GM12878 (cell line): ENCODE results near the gene SYNRG. TPM values are rescaled to one million over a fixed set of nuclear protein-coding genes. Genes with fewer than 3 reads are reported as not detected.

ENCODE experiments used
- ATAC-seq: fragments of 200-7000 bp; cut with Tn5 transposase; 3 replicates; pipeline ENCODE4 v1.9.1; 2020; ENCODE audit warnings: mild to moderate bottlenecking, moderate library complexity
- BruUV-seq: library from RNA; stranded (reverse); fragments of 400-500 nt; replicated peaks from 2 replicates; lab custom pipeline; 2021; lab: Mats Ljungman, UMichigan
- CTCF ChIA-PET: fragments of 300-600 bp; sonication (Branson Sonifier 250); formaldehyde crosslinking; extraction: SDS; loops from one replicate; lab custom pipeline; 2021; ENCODE audit warnings: inconsistent platforms; lab: Yijun Ruan, JAX
- POLR2A ChIA-PET: fragments of 350-600 bp; formaldehyde crosslinking; extraction: SDS; loops from one replicate; lab custom pipeline; 2021; ENCODE audit warnings: inconsistent platforms; lab: Charles Lee
- RAD21 ChIA-PET: fragments of 300-600 bp; sonication (Branson Sonifier 250); formaldehyde crosslinking; loops from one replicate; lab custom pipeline; 2023; ENCODE audit warnings: antibody characterized with exemption; ENCODE audit not compliant: unreplicated experiment; lab: Charles Lee
- SMC1A ChIA-PET: fragments of 300-600 bp; sonication (Branson Sonifier 250); formaldehyde crosslinking; loops from one replicate; lab custom pipeline; 2023; ENCODE audit not compliant: unreplicated experiment, uncharacterized antibody; lab: Charles Lee
- DNase-seq: peaks from one replicate; pipeline ENCODE4 v3.0.0-alpha.2; 2011; ENCODE audit warnings: low read depth, low spot score
- FAIRE-seq: peaks from 3 replicates; lab custom pipeline; 2011; peaks lifted over from hg19 to GRCh38; lab: Jason Lieb, UNC
- H2AFZ ChIP-seq: 2 replicates; pipeline ENCODE4 v1.6.0; 2011; ENCODE audit warnings: low read depth, low read length, control low read depth; ENCODE audit not compliant: control insufficient read depth
- H3K27ac ChIP-seq: 2 replicates; pipeline ENCODE4 v1.5.1; 2011; ENCODE audit warnings: control low read depth; ENCODE audit not compliant: control insufficient read depth, insufficient read depth
- H3K27me3 ChIP-seq, 2 experiments: replicated peaks in 1 of 2; 2 replicates each; pipeline versions ENCODE4 v1.6.0 to v1.6.1; 2011; ENCODE audit warnings: low read length in 1 of 2; ENCODE audit not compliant: control insufficient read depth in 2 of 2, insufficient read depth in 2 of 2
- H3K36me3 ChIP-seq, 2 experiments: 2 replicates each; pipeline ENCODE4 v1.5.1; 2011; ENCODE audit warnings: low read length in 1 of 2; ENCODE audit not compliant: control insufficient read depth in 2 of 2, insufficient read depth in 2 of 2
- H3K4me1 ChIP-seq: 2 replicates; pipeline ENCODE4 v1.6.1; 2011; ENCODE audit warnings: mild to moderate bottlenecking, low read length, moderate library complexity, mixed read lengths; ENCODE audit not compliant: control insufficient read depth, insufficient read depth
- H3K4me2 ChIP-seq: 2 replicates; pipeline ENCODE4 v1.6.0; 2011; ENCODE audit warnings: control low read depth; ENCODE audit not compliant: control insufficient read depth, insufficient read depth
- H3K4me3 ChIP-seq: fragments of 200-600 bp; sonication (generic); 2 replicates; pipeline ENCODE4 v1.5.1; 2016
- H3K79me2 ChIP-seq: 2 replicates; pipeline ENCODE4 v1.6.0; 2011; ENCODE audit warnings: low read length; ENCODE audit not compliant: control insufficient read depth, insufficient read depth
- H3K9ac ChIP-seq: 2 replicates; pipeline ENCODE4 v1.8.0; 2011; ENCODE audit warnings: low read length, control low read depth, mixed read lengths; ENCODE audit not compliant: control insufficient read depth, insufficient read depth
- H3K9me3 ChIP-seq: replicated peaks from 3 replicates; pipeline ENCODE4 v1.5.1; 2011; ENCODE audit warnings: mild to moderate bottlenecking, low read length; ENCODE audit not compliant: control insufficient read depth, insufficient read depth
- H4K20me1 ChIP-seq: 2 replicates; pipeline ENCODE4 v1.6.0; 2011; ENCODE audit not compliant: control insufficient read depth, insufficient read depth
- ASH2L ChIP-seq: fragments of 300-600, 200-600 bp; sonication (generic); IDR thresholded peaks from 2 replicates; pipeline ENCODE4 v1.6.1; 2017; ENCODE audit warnings: low read depth, mild to moderate bottlenecking, borderline replicate concordance
- ATF7 ChIP-seq: fragments of 450-650 bp; IDR thresholded peaks from 2 replicates; pipeline ENCODE4 v1.6.1; 2016; ENCODE audit warnings: low read depth, mild to moderate bottlenecking
- CBX3 ChIP-seq: fragments of 200-600 bp; sonication (generic); IDR thresholded peaks from 2 replicates; pipeline ENCODE4 v1.6.1; 2016; ENCODE audit warnings: low read depth, borderline replicate concordance
- CBX5 ChIP-seq: sonication (generic); IDR thresholded peaks from 2 replicates; pipeline ENCODE4 v1.6.1; 2016; ENCODE audit warnings: low read depth, moderate library complexity, mild to moderate bottlenecking, inconsistent platforms
- POLR2AphosphoS2 ChIP-seq: IDR thresholded peaks from 2 replicates; pipeline ENCODE4 v1.6.1; 2011; ENCODE audit warnings: low read depth, mild to moderate bottlenecking, low read length, improper control_type of control experiment, moderate library complexity
- POU2F2 ChIP-seq: IDR thresholded peaks from 3 replicates; pipeline ENCODE4 v1.6.1; 2011; ENCODE audit warnings: low read depth, mild to moderate bottlenecking, low read length, borderline replicate concordance
- SIX5 ChIP-seq: IDR thresholded peaks from 2 replicates; pipeline ENCODE4 v1.6.1; 2011; ENCODE audit warnings: mild to moderate bottlenecking, low read depth, low read length, moderate library complexity; ENCODE audit not compliant: severe bottlenecking
- ZZZ3 ChIP-seq: IDR thresholded peaks from 2 replicates; pipeline ENCODE4 v1.6.1; 2011; ENCODE audit warnings: low read depth; ENCODE audit not compliant: control insufficient read depth, insufficient read length
- WGBS: methylation state at CpG from one replicate; pipeline ENCODE4 v1.1.6; 2016; ENCODE audit warnings: low lambda C conversion rate; ENCODE audit not compliant: insufficient replicate concordance, insufficient coverage; ENCODE audit errors: missing lambda C conversion rate; 5-methylcytosine and 5-hydroxymethylcytosine counted together
- in situ Hi-C: fragments of 300-500 bp; cut with MboI; formaldehyde crosslinking; loops from 9 replicates; pipeline ENCODE4 v1.14.3; 2018; ENCODE audit warnings: mixed read lengths
- intact Hi-C: fragments of 100-400 bp; cut with micrococcal nuclease; formaldehyde crosslinking; loops from one replicate; pipeline ENCODE4 v1.14.2; 2022; ENCODE audit not compliant: unreplicated experiment
- polyA plus RNA-seq, 11 experiments: library from polyadenylated mRNA; depleted of rRNA in 4 of 11; unstranded in 6 of 11; stranded (reverse) in 5 of 11; fragments of >200 nt; fragmentation: Nextera tagmentation in 4 of 11; fragmentation: Illumina TruSeq in 1 of 11; extraction: Ambion mirVana in 4 of 11; extraction: Trizol in 1 of 11; gene quantifications; 1 replicate in 1 of 11; 2 replicates in 10 of 11; pipeline versions ENCODE4 v1.2.1 to v1.2.3, GENCODE V29; 2011 to 2016; ENCODE audit warnings: inconsistent platforms in 2 of 11, missing spikeins in 2 of 11, low read depth in 1 of 11
- total RNA-seq, 4 experiments: library from RNA; depleted of rRNA in 3 of 4; stranded (reverse); fragments of >200 nt in 3 of 4; fragmentation: Illumina TruSeq in 1 of 4; extraction: Trizol in 1 of 4; gene quantifications; 2 replicates each; pipeline versions ENCODE4 v1.2.1 to v1.2.3, GENCODE V29; 2013 to 2021

Gene SYNRG
- total and polyA plus RNA-seq, 10 of the 15 experiments (the other 5 are each of a cell fraction or from before 2014, with no cell fraction given), result 5.2 to 40.4 (median 26.7) TPM

DNA sequence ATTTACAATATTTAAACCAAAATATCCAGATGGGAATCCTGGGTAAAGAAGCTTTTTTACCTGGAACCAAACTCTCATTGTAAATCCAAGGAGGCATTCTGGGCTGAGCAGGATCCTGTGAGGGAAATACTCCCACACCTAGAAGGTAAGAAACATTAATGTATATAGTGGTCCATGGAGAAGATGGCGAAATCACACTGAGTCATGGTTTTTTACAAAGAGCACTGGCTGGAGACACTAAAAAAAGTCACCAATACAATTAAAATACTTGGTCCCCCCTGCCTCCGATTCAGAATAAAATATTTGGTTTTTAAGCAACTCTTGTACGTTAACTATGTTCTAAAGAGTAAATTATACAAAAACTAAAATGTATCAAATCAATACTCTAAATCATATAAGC is 32.9 kb downstream of the SYNRG start:
- in situ Hi-C loops, result no loop called here
- SMC1A ChIA-PET, result interaction anchor here (2.3 kb wide), 1 partner anchor 49 kb away, joined by 6 read pairs; no protein-coding TSS in a partner anchor
- no TSS peak for BruUV-seq

DNA sequence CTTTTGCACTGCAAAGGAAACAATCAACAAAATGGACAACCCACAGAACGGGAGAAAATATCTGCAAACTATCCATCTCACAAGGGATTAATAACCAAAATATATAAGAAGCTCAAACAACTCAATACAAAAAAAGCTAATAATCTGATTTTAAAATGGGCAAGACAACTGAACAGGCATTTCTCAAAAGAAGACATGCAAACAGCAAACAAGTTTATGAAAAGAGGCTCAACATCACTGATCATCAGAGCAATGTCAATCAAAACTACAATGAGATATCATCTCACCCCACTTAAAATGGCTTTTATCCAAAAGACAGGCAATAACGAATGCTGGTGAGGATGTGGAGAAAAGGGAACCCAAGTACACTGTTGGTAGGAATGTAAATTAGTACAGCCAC is 34.8 kb downstream of the SYNRG start:
- Histone ChIP-seq H3K36me3 (peaks cover 5 to 13% of the 10 kb centered on the region in 2 experiments), H3K4me2 (no peak overlapping the region), H3K27ac (no peak overlapping the region), H3K4me3 (no peak overlapping the region), H3K9ac (no peak overlapping the region), H3K27me3 (no peaks in the 10 kb centered on the region), H3K79me2 (no peaks in the 10 kb centered on the region), H4K20me1 (no peaks in the 10 kb centered on the region), H2AFZ (no peak overlapping the region), H3K4me1 (no peaks in the 10 kb centered on the region), H3K9me3 (peaks cover 3% of the 10 kb centered on the region; the same call in 2 of the 3 replicates)
- DNase-seq, result no peak
- ATAC-seq, result no peak
- no peak for FAIRE-seq
- TF ChIP-seq ZZZ3, result no peak
- no peak for TF ChIP-seq SIX5
- no peak for TF ChIP-seq POU2F2
- TF ChIP-seq CBX3, result no peak
- ChIA-PET CTCF (no interaction called here), RAD21 (no interaction called here), SMC1A (no interaction called here), POLR2A (interaction anchor here (0.7 kb wide), 1 partner anchor 83 kb away, joined by 3 read pairs; no protein-coding TSS in a partner anchor)
- BruUV-seq, result no TSS peak
- in situ Hi-C loops (no loop called here), intact Hi-C loops (no loop called here)
- 97% methylated on average over 2 of the region's 2 CpGs for WGBS

More for the DNA sequence above, 32.9 kb downstream of the SYNRG start:
- Histone ChIP-seq H3K27ac (no peak overlapping the region), H3K4me1 (no peaks in the 10 kb centered on the region), H3K9ac (no peak overlapping the region), H3K4me2 (no peak overlapping the region), H4K20me1 (no peaks in the 10 kb centered on the region), H2AFZ (no peak overlapping the region), H3K9me3 (peaks cover 3% of the 10 kb centered on the region; the same call in 2 of the 3 replicates), H3K36me3 (peaks cover 3 to 16% of the 10 kb centered on the region in 2 experiments), H3K27me3 (no peaks in the 10 kb centered on the region), H3K4me3 (no peak overlapping the region), H3K79me2 (no peaks in the 10 kb centered on the region)
- ChIA-PET RAD21 (no interaction called here), POLR2A (no interaction called here), CTCF (no interaction called here)
- TF ChIP-seq POLR2AphosphoS2 (no peak), ATF7 (no peak), ASH2L (no peak), CBX5 (no peak)
- no peak for FAIRE-seq
- DNase-seq, result no peak
- WGBS, result 98% methylated on average over 3 of the region's 3 CpGs
- intact Hi-C loops, result no loop called here
- ATAC-seq, result no peak
